Fibroblast of skin of left biceps (primary cell): ENCODE data around the gene GNAI2.
"Not testable (repeated sequence)": the region's sequence is repeated elsewhere in the genome, so short reads cannot be mapped to it uniquely, and the experiment has no call there.

Experiments used
- DNase-seq, 2 experiments: peaks; one replicate each; pipeline ENCODE4 v3.0.0-alpha.2; 2013; ENCODE audit warnings: low read depth in 2 of 2

Gene GNAI2

DNA sequence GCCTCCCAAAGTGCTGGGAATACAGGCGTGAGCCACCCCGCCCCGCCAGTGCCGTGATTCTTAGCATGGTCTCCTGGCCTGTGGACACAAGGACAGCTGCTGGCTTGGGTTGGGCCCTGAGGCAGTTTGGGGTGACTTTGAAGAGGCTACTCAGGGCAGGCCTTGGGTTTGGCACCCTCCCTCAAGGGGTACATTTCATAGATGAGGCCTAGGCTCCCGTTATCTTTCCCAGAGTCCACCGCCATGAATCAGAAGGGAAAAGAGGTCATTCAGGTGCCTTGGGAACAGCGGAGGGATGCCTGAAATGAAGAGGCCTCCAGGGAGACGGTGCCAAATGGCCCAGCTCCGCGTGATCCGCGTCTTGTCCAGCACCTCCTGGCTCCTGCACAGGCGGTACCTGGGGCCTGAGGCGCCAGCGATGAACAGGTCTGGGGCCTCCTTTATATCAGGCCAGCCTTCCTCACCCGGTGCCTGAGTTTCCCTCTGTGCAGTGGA lies 9.3 kb downstream of the GNAI2 start:
- no peak for DNase-seq

DNA sequence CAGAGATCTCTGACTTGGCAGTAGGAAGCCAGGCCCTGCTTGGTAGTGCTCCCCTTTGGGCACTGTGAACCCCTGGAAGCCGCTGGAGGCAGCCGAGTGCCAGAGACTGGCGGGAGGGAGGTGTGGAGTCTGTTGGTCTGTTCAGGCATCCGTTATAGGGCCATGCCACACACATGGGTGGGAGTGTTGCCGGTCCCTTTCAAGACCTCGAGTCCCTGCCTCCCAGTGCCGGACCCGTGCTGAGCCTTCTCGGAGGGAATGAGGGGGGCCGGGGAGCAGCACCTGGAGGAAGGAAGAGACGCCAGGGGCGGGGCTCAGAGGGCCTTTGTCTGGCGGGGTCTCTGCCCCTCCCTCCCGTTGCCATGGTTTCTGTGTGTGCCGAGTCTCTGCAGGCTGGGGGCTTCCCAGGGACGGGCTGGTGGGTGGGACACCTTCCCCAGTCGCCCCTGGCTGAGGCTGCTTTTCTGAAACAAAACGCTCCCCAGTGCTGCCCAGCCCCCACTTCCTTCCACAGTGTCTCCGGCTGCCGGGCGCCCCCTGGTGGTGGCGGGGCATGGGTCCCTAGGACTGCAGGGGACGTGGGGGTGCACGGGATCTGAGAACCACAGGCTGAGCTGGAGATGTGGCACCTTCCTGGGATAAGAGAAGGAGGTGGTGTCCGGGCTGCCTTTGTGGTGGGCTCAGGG lies 10.0 kb downstream of the GNAI2 start:
- DNase-seq = peak; percentile 59 to 61

GRCh38 chr3:50246517-50246954 lies 10.5 kb downstream of the GNAI2 start:
- DNase-seq = peak; percentile 58 to 64

DNA sequence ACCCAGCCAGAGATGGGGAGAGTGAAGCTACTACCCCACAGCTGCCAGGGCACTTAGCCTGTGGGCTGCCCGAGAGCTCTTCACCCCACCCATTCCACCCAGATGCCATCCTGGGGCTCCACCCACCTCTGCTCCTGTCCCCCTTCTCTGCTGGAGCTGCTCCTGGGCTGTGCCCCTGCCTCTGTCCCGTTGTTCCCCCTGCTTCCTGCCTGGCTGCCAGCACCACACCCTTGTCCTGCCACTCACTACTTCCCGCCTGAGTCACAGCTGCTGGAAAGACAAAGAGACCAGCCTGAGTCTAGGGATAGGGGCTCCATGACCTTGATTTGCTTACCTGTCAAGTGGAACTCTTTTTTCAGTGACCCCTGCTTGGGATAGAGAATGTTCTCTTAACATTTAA lies 12.4 kb downstream of the GNAI2 start:
- DNase-seq = no peak

GRCh38 chr3:50249457-50249856 lies 13.5 kb downstream of the GNAI2 start:
- DNase-seq = no peak

- no peak for DNase-seq
Observed at GRCh38 chr3:50250514-50250913, 14.5 kb downstream of the GNAI2 start.

- no peak for DNase-seq
Observed at GRCh38 chr3:50251220-50251619, 15.2 kb downstream of the GNAI2 start.

GRCh38 chr3:50254577-50255250 lies 18.7 kb downstream of the GNAI2 start:
- no peak for DNase-seq

GRCh38 chr3:50255251-50255615 lies 19.2 kb downstream of the GNAI2 start:
- no peak for DNase-seq

DNA sequence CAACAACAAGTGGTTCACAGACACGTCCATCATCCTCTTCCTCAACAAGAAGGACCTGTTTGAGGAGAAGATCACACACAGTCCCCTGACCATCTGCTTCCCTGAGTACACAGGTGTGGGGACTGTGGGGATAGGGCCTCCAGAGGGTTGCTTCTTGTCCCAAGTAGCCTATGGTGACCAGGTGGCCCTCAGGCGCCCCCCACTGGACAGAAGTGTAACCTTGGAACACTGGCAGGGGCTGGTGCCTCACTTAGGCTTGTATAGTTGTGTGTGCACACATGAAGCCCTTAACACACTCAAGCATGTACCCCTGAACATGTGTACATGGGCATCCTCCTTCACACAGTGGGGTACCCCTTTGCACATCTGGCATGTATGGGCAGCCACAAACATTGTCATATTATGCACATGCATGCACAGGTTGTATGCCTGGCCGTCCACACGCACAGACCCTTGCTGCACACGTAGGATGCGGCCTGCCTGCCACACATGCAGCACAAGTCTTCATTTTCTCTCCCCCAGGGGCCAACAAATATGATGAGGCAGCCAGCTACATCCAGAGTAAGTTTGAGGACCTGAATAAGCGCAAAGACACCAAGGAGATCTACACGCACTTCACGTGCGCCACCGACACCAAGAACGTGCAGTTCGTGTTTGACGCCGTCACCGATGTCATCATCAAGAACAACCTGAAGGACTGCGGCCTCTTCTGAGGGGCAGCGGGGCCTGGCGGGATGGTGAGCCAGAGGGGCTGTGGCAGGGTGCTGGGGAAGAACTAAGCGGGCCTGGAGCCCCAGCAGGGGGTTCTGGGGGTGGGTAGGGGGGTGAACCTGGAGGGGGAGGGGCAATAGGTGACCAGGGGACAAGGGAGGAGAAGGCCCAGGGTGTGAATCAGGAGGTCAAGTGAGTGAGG lies 21.2 kb downstream of the GNAI2 start:
- DNase-seq = no peak

GRCh38 chr3:50258029-50258680 lies 22.2 kb downstream of the GNAI2 start:
- no peak for DNase-seq

GRCh38 chr3:50258979-50259378 lies 23.0 kb downstream of the GNAI2 start:
- DNase-seq = no peak

DNA sequence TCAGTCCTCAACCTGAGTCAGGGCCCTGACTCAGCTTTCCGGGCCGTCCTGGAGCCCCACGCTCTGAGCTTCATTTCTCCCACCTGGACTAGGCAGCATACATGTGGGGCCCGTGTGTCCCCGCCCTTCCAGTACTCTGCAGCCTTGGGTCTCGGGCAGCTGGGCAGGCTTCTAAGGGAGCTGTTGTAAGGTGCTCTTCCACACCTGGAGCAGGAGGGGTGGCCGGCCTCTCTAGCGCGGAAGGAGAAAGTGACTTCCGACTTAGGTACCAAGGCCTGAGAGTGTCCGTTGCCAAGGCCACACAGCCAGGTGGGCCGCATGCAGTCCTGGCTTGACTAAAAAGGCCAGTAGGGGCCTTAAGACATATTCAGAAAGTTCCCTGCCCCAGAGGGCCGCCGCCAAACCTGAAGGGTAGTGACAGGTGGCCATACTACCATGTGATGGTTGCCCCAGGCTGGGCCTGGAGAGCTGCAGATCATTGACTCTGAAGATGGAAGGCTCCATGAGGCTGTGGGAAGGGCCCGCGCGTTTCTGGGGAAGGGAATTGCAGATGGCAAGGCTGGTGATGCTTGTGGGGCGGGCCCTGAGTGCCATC lies 23.5 kb downstream of the GNAI2 start:
- DNase-seq = no peak

- peak; percentile 42 to 43 for DNase-seq
Observed at GRCh38 chr3:50260027-50260941, 24.3 kb downstream of the GNAI2 start.

GRCh38 chr3:50260942-50261441 lies 25.0 kb downstream of the GNAI2 start:
- no peak for DNase-seq

DNA sequence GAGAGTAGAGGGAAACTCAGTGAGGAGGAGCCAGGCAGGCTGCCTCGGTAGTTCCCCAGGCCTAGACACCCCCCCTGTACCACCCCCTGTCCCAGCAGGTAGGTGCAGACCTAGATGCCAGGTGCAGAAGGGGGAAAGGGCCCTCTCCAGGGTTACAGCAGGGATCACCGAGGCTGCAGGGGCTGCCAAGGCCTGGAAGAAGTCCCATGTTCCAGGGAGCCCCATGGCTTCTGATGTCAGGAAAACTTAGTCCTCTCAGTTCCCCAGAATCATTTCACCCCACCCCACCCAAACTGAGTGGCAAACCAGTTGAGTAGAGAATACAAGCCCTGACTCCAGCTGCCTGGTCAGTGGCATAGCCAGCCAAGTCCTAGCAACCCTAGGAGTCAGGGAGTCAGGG lies 25.5 kb downstream of the GNAI2 start:
- no peak for DNase-seq

GRCh38 chr3:50262200-50262599 lies 26.2 kb downstream of the GNAI2 start:
- DNase-seq = not testable (repeated sequence)

DNA sequence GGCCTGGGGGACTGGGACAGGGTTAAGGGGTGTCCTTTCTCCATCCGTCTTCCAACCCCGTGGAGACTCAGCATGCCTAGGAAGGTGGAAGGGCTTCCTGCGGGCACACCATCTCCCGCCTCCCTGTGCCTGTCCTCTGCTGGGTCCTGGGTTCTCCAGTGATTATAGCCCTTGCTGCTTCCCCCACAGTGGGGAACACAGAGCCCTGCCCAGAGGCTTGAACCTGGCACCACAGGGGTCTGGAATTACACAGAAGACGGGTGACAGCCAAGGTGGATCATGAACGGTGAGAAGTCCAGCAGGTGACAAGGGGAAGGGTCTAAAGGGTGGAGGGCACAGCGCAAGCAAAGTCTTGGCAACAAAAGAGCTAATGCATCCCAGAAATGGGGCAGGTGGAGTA lies 26.8 kb downstream of the GNAI2 start:
- DNase-seq = no peak

DNA sequence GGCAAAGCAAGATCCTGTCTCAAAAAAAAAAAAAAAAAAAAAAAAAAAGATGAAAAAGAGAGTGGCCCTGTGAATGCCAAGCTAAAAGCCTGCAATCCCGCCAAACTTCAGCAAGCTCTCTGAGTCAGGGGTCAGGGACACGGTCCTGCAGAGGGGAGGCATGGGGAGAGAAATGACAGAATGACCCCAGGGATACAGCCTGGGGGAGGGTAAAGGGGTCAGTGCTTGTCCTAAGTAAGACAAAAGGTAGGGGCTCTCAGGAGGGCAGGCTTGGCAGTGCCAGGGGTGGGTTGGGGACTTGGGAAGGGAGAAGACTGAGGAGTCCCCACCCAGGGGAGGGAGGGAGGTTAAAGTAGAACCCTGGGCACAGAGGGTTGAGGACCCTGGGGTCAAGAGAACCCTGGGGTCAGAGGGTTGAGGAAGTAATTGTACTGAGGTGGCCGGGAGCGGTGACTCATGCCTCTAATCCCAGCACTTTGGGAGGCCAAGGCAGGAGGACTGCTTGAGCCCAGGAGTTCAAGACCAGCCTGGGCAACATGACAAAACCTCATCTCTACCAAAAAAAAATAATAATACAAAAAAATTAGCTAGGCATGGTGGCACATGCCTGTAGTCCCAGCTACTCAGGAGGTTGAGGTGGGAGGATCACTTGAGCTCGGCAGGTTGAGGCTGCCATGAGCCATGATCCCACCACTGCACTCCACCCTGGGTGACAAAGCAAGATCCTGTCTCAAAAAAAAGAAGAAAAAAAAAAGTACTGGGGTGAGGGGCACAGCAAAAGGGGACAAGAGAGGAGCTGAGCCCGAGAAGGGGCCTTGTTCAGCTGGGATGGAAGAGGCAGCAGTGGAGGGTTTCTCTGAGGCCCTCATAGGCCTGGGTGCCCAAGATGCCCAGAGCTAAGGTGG lies 27.7 kb downstream of the GNAI2 start:
- DNase-seq = no peak
